ENCODE data around the gene HOXB5. TPM values are rescaled to one million over a fixed set of nuclear protein-coding genes. Genes with fewer than 3 reads are reported as not detected.

Gene HOXB5
- total RNA-seq, 1 experiment from 2014 or later, result 0.95 TPM

- no peak within 1 kb of the TSS for H3K4me2 ChIP-seq (ENCODE audit: low read length)
- no peaks in the 10 kb centered on the region for H3K79me2 ChIP-seq (ENCODE audit: low read length)
- no peaks in the 10 kb centered on the region for H3K27me3 ChIP-seq (ENCODE audit: low read length)
- ATAC-seq (no peak), DNase-seq (no peak)
- CTCF ChIA-PET, result no interaction called here
- intact Hi-C loops (cut with micrococcal nuclease), result no loop called here
- H3K27ac ChIP-seq (ENCODE audit: low read length), result no peak within 1 kb of the TSS
- BruUV-seq (replicated peaks), result no TSS peak
- H3K36me3 ChIP-seq (ENCODE audit: low read depth, low read length), result no peaks in the 10 kb centered on the region
- TF ChIP-seq EZH2 (IDR thresholded peaks at IDR 0.05; ENCODE audit: low read length, unreplicated experiment) (no peak), EZH2phosphoT487 (IDR thresholded peaks at IDR 0.05; ENCODE audit: borderline replicate concordance, low read length) (no peak)
- no peak within 1 kb of the TSS for H3K4me3 ChIP-seq (ENCODE audit: low read length)
- no peaks in the 10 kb centered on the region for H3K9me3 ChIP-seq (ENCODE audit: low read length)
- H3F3A ChIP-seq (ENCODE audit: low read length, unreplicated experiment), result no peaks in the 10 kb centered on the region
- H2AFZ ChIP-seq (ENCODE audit: low read length), result no peak within 1 kb of the TSS
- no peak within 1 kb of the TSS for H3K9ac ChIP-seq (ENCODE audit: low read length)
- no peaks in the 10 kb centered on the region for H3K9me2 ChIP-seq (replicated peaks; ENCODE audit: low read length)
- H4K20me1 ChIP-seq (ENCODE audit: low read length), result no peaks in the 10 kb centered on the region
- POLR2A ChIA-PET (ENCODE audit: unreplicated experiment), result no interaction called here
- H3K4me1 ChIP-seq (ENCODE audit: insufficient read depth, low read length), result peaks cover 14% of the 10 kb centered on the region
Measured at GRCh38 chr17:48589831-48590606, 3.6 kb downstream of the HOXB5 start, which contains the start of gene HOXB3. TSS of gene HOXB3 (minus strand) at chr17:48590241. CDS start at chr17:48552474, 37,767 bp downstream.

GRCh38 chr17:48589060-48589830 lies 4.3 kb downstream of the HOXB5 start:
- TF ChIP-seq EZH2phosphoT487 (IDR thresholded peaks at IDR 0.05; ENCODE audit: borderline replicate concordance, low read length), result no peak
- TF ChIP-seq EZH2 (IDR thresholded peaks at IDR 0.05; ENCODE audit: low read length, unreplicated experiment), result no peak
- TF ChIP-seq CTCF (conservative IDR thresholded peaks at IDR 0.05; ENCODE audit: low read depth, low read length), result no peak
- H3K9me3 ChIP-seq (ENCODE audit: low read length), result no peaks in the 10 kb centered on the region
- no peak overlapping the region for H2AFZ ChIP-seq (ENCODE audit: low read length)
- H3K79me2 ChIP-seq (ENCODE audit: low read length), result 0 out of 2 replicates have a peak, but pooled peaks cover under 1% of the 10 kb centered on the region
- no peaks in the 10 kb centered on the region for H3K9me2 ChIP-seq (replicated peaks; ENCODE audit: low read length)
- no peaks in the 10 kb centered on the region for H3F3A ChIP-seq (ENCODE audit: low read length, unreplicated experiment)
- no peaks in the 10 kb centered on the region for H3K27me3 ChIP-seq (ENCODE audit: low read length)
- ATAC-seq, result no peak
- intact Hi-C loops (cut with micrococcal nuclease), result no loop called here
- H3K27ac ChIP-seq (ENCODE audit: low read length), result no peak overlapping the region
- ChIA-PET CTCF (interaction anchor here (1.6 kb wide), 1 partner anchor 255 kb away, joined by 3 read pairs; no protein-coding TSS in a partner anchor), POLR2A (ENCODE audit: unreplicated experiment) (no interaction called here)
- no peak overlapping the region for H3K4me3 ChIP-seq (ENCODE audit: low read length)
- BruUV-seq (replicated peaks), result no TSS peak
- peaks cover 18% of the 10 kb centered on the region for H3K4me1 ChIP-seq (ENCODE audit: insufficient read depth, low read length)
- no peak overlapping the region for H3K9ac ChIP-seq (ENCODE audit: low read length)
- no peaks in the 10 kb centered on the region for H4K20me1 ChIP-seq (ENCODE audit: low read length)
- DNase-seq, result no peak
- no peak overlapping the region for H3K4me2 ChIP-seq (ENCODE audit: low read length)
- H3K36me3 ChIP-seq (ENCODE audit: low read depth, low read length), result no peaks in the 10 kb centered on the region

- H3K4me1 ChIP-seq (ENCODE audit: insufficient read depth, low read length), result peaks cover 22% of the 10 kb centered on the region
- H3K27me3 ChIP-seq (ENCODE audit: low read length), result no peaks in the 10 kb centered on the region
- H3K36me3 ChIP-seq (ENCODE audit: low read depth, low read length), result no peaks in the 10 kb centered on the region
- H3F3A ChIP-seq (ENCODE audit: low read length, unreplicated experiment), result no peaks in the 10 kb centered on the region
- TF ChIP-seq EZH2 (IDR thresholded peaks at IDR 0.05; ENCODE audit: low read length, unreplicated experiment), result no peak
- 0 out of 2 replicates have a peak, but pooled peaks cover 6% of the 10 kb centered on the region for H3K79me2 ChIP-seq (ENCODE audit: low read length)
- ChIA-PET CTCF (interaction anchor here (1.6 kb wide), 1 partner anchor 255 kb away, joined by 3 read pairs; no protein-coding TSS in a partner anchor), POLR2A (ENCODE audit: unreplicated experiment) (no interaction called here)
- no peaks in the 10 kb centered on the region for H3K9me2 ChIP-seq (replicated peaks; ENCODE audit: low read length)
- H3K9me3 ChIP-seq (ENCODE audit: low read length), result no peaks in the 10 kb centered on the region
- H3K4me2 ChIP-seq (ENCODE audit: low read length), result no peak overlapping the region
- ATAC-seq (no peak), DNase-seq (no peak)
- intact Hi-C loops (cut with micrococcal nuclease), result no loop called here
- no peak overlapping the region for H3K27ac ChIP-seq (ENCODE audit: low read length)
- H3K4me3 ChIP-seq (ENCODE audit: low read length), result no peak overlapping the region
- H2AFZ ChIP-seq (ENCODE audit: low read length), result no peak overlapping the region
- no peak overlapping the region for H3K9ac ChIP-seq (ENCODE audit: low read length)
- BruUV-seq (replicated peaks), result no TSS peak
- H4K20me1 ChIP-seq (ENCODE audit: low read length), result no peaks in the 10 kb centered on the region
Measured at GRCh38 chr17:48588528-48588927, 5.1 kb downstream of the HOXB5 start.

All from PC-3 (cell line).